Astrocyte of the cerebellum (primary cell): ENCODE results near the gene GPC5.
"Not testable (repeated sequence)": the region's sequence is repeated elsewhere in the genome, so short reads cannot be mapped to it uniquely, and the experiment has no call there.

Experiments
- DNase-seq: peaks from one replicate; pipeline ENCODE4 v3.0.0-alpha.2; 2011; ENCODE audit warnings: low read depth
- H3K4me3 ChIP-seq: 2 replicates; pipeline ENCODE4 v1.5.1; 2011; ENCODE audit warnings: mild to moderate bottlenecking, low read depth, low read length, moderate library complexity
- CTCF ChIP-seq: IDR thresholded peaks from 2 replicates; pipeline ENCODE4 v1.5.1; 2012; ENCODE audit warnings: low read length, low read depth, moderate library complexity, mild to moderate bottlenecking; ENCODE audit errors: missing control alignments
- in situ Hi-C: cut with HindIII; loops from 2 replicates; pipeline ENCODE4 v1.10.0; 2017; ENCODE audit warnings: low sequenced_read_pairs

The GPC5 gene

GRCh38 chr13:91426913-91427312 lies 28.5 kb downstream of the GPC5 start:
- DNase-seq = no peak
- in situ Hi-C loops = no loop called here
- H3K4me3 ChIP-seq = no peak overlapping the region
- no peak for TF ChIP-seq CTCF

- H3K4me3 ChIP-seq, in situ Hi-C loops, DNase-seq: not testable (repeated sequence)
Observed at GRCh38 chr13:91438674-91439073, 40.3 kb downstream of the GPC5 start.

GRCh38 chr13:91450913-91451312 lies 52.5 kb downstream of the GPC5 start:
- TF ChIP-seq CTCF = no peak
- H3K4me3 ChIP-seq = no peak overlapping the region
- in situ Hi-C loops = no loop called here
- DNase-seq = no peak

GRCh38 chr13:91454666-91455065 lies 56.2 kb downstream of the GPC5 start:
- no peak for DNase-seq
- no peak overlapping the region for H3K4me3 ChIP-seq
- TF ChIP-seq CTCF = no peak
- in situ Hi-C loops = no loop called here

GRCh38 chr13:91456837-91457236 lies 58.4 kb downstream of the GPC5 start:
- no peak for DNase-seq
- in situ Hi-C loops = no loop called here
- TF ChIP-seq CTCF = no peak
- H3K4me3 ChIP-seq = no peak overlapping the region

GRCh38 chr13:91459485-91459884 lies 61.1 kb downstream of the GPC5 start:
- in situ Hi-C loops = no loop called here
- no peak for DNase-seq
- TF ChIP-seq CTCF = no peak
- no peak overlapping the region for H3K4me3 ChIP-seq

GRCh38 chr13:91464336-91464735 lies 65.9 kb downstream of the GPC5 start:
- H3K4me3 ChIP-seq = no peak overlapping the region
- no peak for TF ChIP-seq CTCF
- in situ Hi-C loops = no loop called here
- no peak for DNase-seq
